Parathyroid adenoma (tissue), 2 donors: ENCODE data around the gene TMEM131.

Experiments used
- H2AFZ ChIP-seq: fragments of 300-600 bp; sonication (generic); one replicate; pipeline ENCODE4 v1.7.0; 2017; ENCODE audit warnings: antibody characterized with exemption, mild to moderate bottlenecking
- H3K27ac ChIP-seq: fragments of 300-600 bp; sonication (generic); one replicate; pipeline ENCODE4 v1.7.0; 2017
- H3K27me3 ChIP-seq: fragments of 300-600 bp; sonication (generic); one replicate; pipeline ENCODE4 v1.7.0; 2017; ENCODE audit warnings: low read length; ENCODE audit not compliant: control insufficient read depth, insufficient read depth
- H3K36me3 ChIP-seq: fragments of 300-600 bp; sonication (generic); one replicate; pipeline ENCODE4 v1.7.0; 2017; ENCODE audit warnings: low read length; ENCODE audit not compliant: control insufficient read depth, insufficient read depth
- H3K4me1 ChIP-seq: fragments of 300-600 bp; sonication (generic); one replicate; pipeline ENCODE4 v1.7.0; 2017; ENCODE audit warnings: control low read depth
- H3K4me2 ChIP-seq: fragments of 300-600 bp; sonication (generic); one replicate; pipeline ENCODE4 v1.7.0; 2017; ENCODE audit warnings: low read length
- H3K4me3 ChIP-seq: fragments of 300-600 bp; sonication (generic); one replicate; pipeline ENCODE4 v1.7.0; 2017; ENCODE audit warnings: low read depth, low read length
- H3K79me2 ChIP-seq: fragments of 300-600 bp; sonication (generic); one replicate; pipeline ENCODE4 v1.7.0; 2017; ENCODE audit warnings: control low read depth
- H3K9ac ChIP-seq: fragments of 300-600 bp; sonication (generic); one replicate; pipeline ENCODE4 v1.7.0; 2017; ENCODE audit warnings: mild to moderate bottlenecking
- H3K9me3 ChIP-seq: fragments of 300-600 bp; sonication (generic); one replicate; pipeline ENCODE4 v1.7.0; 2017; ENCODE audit warnings: low read length; ENCODE audit not compliant: control insufficient read depth
- TF ChIP-seq, protein P1 (sequence below): fragments of 300-600 bp; sonication (generic); IDR thresholded peaks from one replicate; pipeline ENCODE4 v1.7.0; 2017; ENCODE audit warnings: antibody characterized with exemption, mild to moderate bottlenecking
- donor health status: primary hyperparathyroidism.

Gene TMEM131

DNA sequence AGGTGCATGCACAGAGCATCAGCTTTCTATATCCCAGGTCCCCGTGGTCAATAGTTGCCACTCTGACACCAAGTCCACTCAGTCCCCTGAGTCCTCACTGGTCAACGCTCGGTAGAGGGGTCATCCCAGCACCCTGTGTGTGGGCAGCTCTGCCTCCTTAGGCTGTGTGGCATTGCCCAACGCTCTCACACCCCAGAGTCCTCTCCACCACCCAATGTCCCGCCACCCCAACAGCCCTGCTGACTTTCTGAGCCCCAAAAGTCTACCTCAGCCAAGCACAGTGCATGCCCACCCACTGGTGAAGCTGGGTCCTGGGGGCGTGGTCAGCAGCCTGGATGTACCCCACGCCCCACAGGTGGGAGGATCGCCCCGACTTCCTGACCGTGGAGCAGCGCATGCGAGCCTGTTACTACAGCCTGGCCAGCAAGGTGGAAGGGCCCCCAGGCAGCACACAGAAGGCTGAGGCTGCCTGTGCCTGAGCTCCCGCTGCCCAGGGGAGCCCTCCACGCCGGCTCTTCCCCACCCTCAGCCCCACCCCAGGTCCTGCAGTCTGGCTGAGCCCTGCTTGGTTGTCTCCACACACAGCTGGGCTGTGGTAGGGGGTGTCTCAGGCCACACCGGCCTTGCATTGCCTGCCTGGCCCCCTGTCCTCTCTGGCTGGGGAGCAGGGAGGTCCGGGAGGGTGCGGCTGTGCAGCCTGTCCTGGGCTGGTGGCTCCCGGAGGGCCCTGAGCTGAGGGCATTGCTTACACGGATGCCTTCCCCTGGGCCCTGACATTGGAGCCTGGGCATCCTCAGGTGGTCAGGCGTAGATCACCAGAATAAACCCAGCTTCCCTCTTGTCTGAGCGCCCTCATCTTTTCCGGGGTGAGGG is 256.5 kb downstream of the TMEM131 start:
- no peaks in the 10 kb centered on the region for H3K79me2 ChIP-seq
- no peak overlapping the region for H3K4me3 ChIP-seq
- H3K9me3 ChIP-seq, result no peaks in the 10 kb centered on the region
- H3K27me3 ChIP-seq, result no peaks in the 10 kb centered on the region
- H3K4me1 ChIP-seq, result no peaks in the 10 kb centered on the region
- H2AFZ ChIP-seq, result no peak overlapping the region
- no peak overlapping the region for H3K27ac ChIP-seq
- no peak overlapping the region for H3K4me2 ChIP-seq
- no peak overlapping the region for H3K9ac ChIP-seq
- TF ChIP-seq, protein P1, sequence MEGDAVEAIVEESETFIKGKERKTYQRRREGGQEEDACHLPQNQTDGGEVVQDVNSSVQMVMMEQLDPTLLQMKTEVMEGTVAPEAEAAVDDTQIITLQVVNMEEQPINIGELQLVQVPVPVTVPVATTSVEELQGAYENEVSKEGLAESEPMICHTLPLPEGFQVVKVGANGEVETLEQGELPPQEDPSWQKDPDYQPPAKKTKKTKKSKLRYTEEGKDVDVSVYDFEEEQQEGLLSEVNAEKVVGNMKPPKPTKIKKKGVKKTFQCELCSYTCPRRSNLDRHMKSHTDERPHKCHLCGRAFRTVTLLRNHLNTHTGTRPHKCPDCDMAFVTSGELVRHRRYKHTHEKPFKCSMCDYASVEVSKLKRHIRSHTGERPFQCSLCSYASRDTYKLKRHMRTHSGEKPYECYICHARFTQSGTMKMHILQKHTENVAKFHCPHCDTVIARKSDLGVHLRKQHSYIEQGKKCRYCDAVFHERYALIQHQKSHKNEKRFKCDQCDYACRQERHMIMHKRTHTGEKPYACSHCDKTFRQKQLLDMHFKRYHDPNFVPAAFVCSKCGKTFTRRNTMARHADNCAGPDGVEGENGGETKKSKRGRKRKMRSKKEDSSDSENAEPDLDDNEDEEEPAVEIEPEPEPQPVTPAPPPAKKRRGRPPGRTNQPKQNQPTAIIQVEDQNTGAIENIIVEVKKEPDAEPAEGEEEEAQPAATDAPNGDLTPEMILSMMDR, result no peak
- H3K36me3 ChIP-seq, result no peaks in the 10 kb centered on the region

- Histone ChIP-seq H3K4me3 (no peak overlapping the region), H3K36me3 (no peaks in the 10 kb centered on the region), H3K79me2 (no peaks in the 10 kb centered on the region), H3K4me2 (no peak overlapping the region), H3K4me1 (no peaks in the 10 kb centered on the region), H2AFZ (no peak overlapping the region), H3K9me3 (no peaks in the 10 kb centered on the region), H3K27ac (no peak overlapping the region), H3K9ac (no peak overlapping the region), H3K27me3 (no peaks in the 10 kb centered on the region)
- TF ChIP-seq, protein P1, result no peak
Observed at GRCh38 chr2:97738179-97739019, 257.3 kb downstream of the TMEM131 start.

DNA sequence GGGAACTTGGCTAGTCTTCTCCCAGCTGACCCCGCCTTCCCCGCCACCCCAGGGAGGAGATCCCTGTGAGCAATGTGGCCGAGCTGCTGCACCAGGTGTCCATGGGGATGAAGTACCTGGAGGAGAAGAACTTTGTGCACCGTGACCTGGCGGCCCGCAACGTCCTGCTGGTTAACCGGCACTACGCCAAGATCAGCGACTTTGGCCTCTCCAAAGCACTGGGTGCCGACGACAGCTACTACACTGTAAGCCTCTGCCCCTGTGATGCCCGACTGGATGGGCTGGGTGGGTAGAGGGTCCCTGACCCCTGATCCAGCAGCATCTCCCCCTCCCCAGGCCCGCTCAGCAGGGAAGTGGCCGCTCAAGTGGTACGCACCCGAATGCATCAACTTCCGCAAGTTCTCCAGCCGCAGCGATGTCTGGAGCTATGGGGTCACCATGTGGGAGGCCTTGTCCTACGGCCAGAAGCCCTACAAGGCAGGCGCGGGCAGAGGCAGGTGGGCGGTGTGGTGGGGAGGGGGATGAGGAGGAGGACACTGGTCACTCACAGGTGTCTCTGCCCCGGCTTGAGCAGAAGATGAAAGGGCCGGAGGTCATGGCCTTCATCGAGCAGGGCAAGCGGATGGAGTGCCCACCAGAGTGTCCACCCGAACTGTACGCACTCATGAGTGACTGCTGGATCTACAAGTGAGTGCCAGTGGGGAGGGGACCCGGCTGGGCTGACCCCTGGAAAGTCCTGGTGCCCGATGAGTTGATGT is 258.1 kb downstream of the TMEM131 start:
- H3K79me2 ChIP-seq, result no peaks in the 10 kb centered on the region
- no peaks in the 10 kb centered on the region for H3K36me3 ChIP-seq
- H3K27ac ChIP-seq, result no peak overlapping the region
- no peaks in the 10 kb centered on the region for H3K4me1 ChIP-seq
- no peaks in the 10 kb centered on the region for H3K27me3 ChIP-seq
- H3K9ac ChIP-seq, result no peak overlapping the region
- no peak overlapping the region for H3K4me3 ChIP-seq
- TF ChIP-seq, protein P1, result no peak
- H2AFZ ChIP-seq, result no peak overlapping the region
- no peak overlapping the region for H3K4me2 ChIP-seq
- no peaks in the 10 kb centered on the region for H3K9me3 ChIP-seq

DNA sequence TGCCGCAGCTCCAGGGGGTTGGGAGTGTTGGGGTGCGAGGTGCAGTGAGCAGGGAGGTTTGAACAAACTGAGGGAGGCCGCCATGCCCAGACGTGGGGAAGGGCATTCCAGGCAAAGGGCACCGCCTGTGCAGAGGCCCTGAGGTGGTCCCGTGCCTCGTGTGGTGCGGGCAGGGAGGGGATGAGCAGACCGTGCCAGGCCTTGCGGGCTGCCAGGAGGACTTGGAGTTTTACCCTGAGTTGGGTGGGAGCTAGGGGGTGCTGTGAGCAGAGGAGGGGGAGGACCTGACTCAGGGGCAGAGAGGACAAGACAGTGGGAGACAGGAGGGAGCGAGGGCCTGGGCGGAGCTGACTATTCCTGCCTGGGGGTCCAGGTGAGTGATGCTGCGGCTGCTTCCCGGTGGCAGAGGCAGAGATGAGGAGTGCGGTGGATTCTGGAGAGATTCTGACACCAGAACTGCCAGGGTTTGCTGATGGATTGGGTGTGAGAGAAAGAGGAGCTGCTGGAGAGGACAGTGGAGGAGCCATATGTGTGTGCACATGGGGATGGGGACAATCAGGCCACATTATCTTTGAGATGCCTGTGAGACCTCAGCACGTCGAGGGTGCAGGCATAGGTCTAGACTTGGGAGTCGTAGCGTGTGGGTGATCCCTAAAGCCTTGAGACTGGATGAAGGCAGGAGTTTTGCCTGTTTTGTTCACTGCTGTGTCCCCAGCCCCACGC is 259.0 kb downstream of the TMEM131 start:
- Histone ChIP-seq H3K9me3 (no peaks in the 10 kb centered on the region), H3K79me2 (no peaks in the 10 kb centered on the region), H3K4me3 (no peak overlapping the region), H3K4me1 (no peaks in the 10 kb centered on the region), H2AFZ (no peak overlapping the region), H3K27ac (no peak overlapping the region), H3K27me3 (no peaks in the 10 kb centered on the region), H3K4me2 (no peak overlapping the region), H3K36me3 (no peaks in the 10 kb centered on the region), H3K9ac (no peak overlapping the region)
- TF ChIP-seq, protein P1, result no peak
